Measurements from ENCODE around the gene ADCY5.
A peak's percentile ranks its signal among the peaks of the same experiment; 100 is the strongest.

ADCY5 gene

GRCh38 chr3:123314359-123315270 is 134.3 kb downstream of the ADCY5 start:
- TF ChIP-seq CTCF (conservative IDR thresholded peaks at IDR 0.05; ENCODE audit: control insufficient read depth, insufficient read depth, low read depth, low read length) = no peak
- H3K4me3 ChIP-seq (ENCODE audit: control insufficient read depth, low read depth, low read length) = no peak overlapping the region
- DNase-seq (ENCODE audit: low read depth) = no peak

- no peak for TF ChIP-seq CTCF (conservative IDR thresholded peaks at IDR 0.05; ENCODE audit: control insufficient read depth, insufficient read depth, low read depth, low read length)
- no peak overlapping the region for H3K4me3 ChIP-seq (ENCODE audit: control insufficient read depth, low read depth, low read length)
- no peak for DNase-seq (ENCODE audit: low read depth)
These were observed 135.0 kb downstream of the ADCY5 start for GRCh38 chr3:123313889-123314288.

- TF ChIP-seq CTCF (conservative IDR thresholded peaks at IDR 0.05; ENCODE audit: control insufficient read depth, insufficient read depth, low read depth, low read length) = no peak
- DNase-seq (ENCODE audit: low read depth) = no peak
- no peak overlapping the region for H3K4me3 ChIP-seq (ENCODE audit: control insufficient read depth, low read depth, low read length)
These were observed 136.3 kb downstream of the ADCY5 start for GRCh38 chr3:123312331-123313265.

- DNase-seq (ENCODE audit: low read depth) = no peak
- no peak for TF ChIP-seq CTCF (conservative IDR thresholded peaks at IDR 0.05; ENCODE audit: control insufficient read depth, insufficient read depth, low read depth, low read length)
- H3K4me3 ChIP-seq (ENCODE audit: control insufficient read depth, low read depth, low read length) = no peak overlapping the region
These were observed 137.7 kb downstream of the ADCY5 start for GRCh38 chr3:123311201-123311600.

GRCh38 chr3:123310741-123311140 is 138.1 kb downstream of the ADCY5 start:
- no peak for TF ChIP-seq CTCF (conservative IDR thresholded peaks at IDR 0.05; ENCODE audit: control insufficient read depth, insufficient read depth, low read depth, low read length)
- no peak overlapping the region for H3K4me3 ChIP-seq (ENCODE audit: control insufficient read depth, low read depth, low read length)
- DNase-seq (ENCODE audit: low read depth) = peak; percentile 6

- DNase-seq (ENCODE audit: low read depth) = no peak
- TF ChIP-seq CTCF (conservative IDR thresholded peaks at IDR 0.05; ENCODE audit: control insufficient read depth, insufficient read depth, low read depth, low read length) = no peak
- H3K4me3 ChIP-seq (ENCODE audit: control insufficient read depth, low read depth, low read length) = no peak overlapping the region
These were observed 138.7 kb downstream of the ADCY5 start for GRCh38 chr3:123310186-123310585.

Data from fibroblast of mammary gland (primary cell).